Stimulated activated CD4-positive, alpha-beta T cell treated with anti-CD3 and anti-CD28 coated beads, Interleukin-12 subunit alpha, Interleukin-12 subunit beta, amount 100 ng/mL, for 48 hours (primary cell): ENCODE results near the gene ROBO1.

Source experiments
- DNase-seq, 3 donors: peaks; one replicate each; pipeline ENCODE4 v3.0.0-alpha.2; 2020; ENCODE audit warnings: low read depth in 2 of 3, low spot score in 1 of 3

The ROBO1 gene

GRCh38 chr3:78927759-78928158 is 840.0 kb downstream of the ROBO1 start:
- no peak for DNase-seq

GRCh38 chr3:78926523-78926922 is 841.3 kb downstream of the ROBO1 start:
- no peak for DNase-seq

- DNase-seq: no peak
These were observed 843.1 kb downstream of the ROBO1 start for GRCh38 chr3:78924711-78925110.

- DNase-seq: no peak
These were observed 848.6 kb downstream of the ROBO1 start for GRCh38 chr3:78919021-78919755.

GRCh38 chr3:78918361-78919020 is 849.3 kb downstream of the ROBO1 start:
- no peak for DNase-seq

GRCh38 chr3:78917536-78917935 is 850.3 kb downstream of the ROBO1 start:
- no peak for DNase-seq

GRCh38 chr3:78913711-78914110 is 854.1 kb downstream of the ROBO1 start:
- no peak for DNase-seq

- no peak for DNase-seq
These were observed 855.1 kb downstream of the ROBO1 start for GRCh38 chr3:78912687-78913086.

- no peak for DNase-seq
These were observed 855.5 kb downstream of the ROBO1 start for GRCh38 chr3:78912259-78912658.

- no peak for DNase-seq
These were observed 856.4 kb downstream of the ROBO1 start for GRCh38 chr3:78911394-78911793.

GRCh38 chr3:78908236-78908635 is 859.6 kb downstream of the ROBO1 start:
- no peak for DNase-seq

- DNase-seq: no peak
These were observed 860.4 kb downstream of the ROBO1 start for GRCh38 chr3:78907367-78907766.

GRCh38 chr3:78906930-78907329 is 860.9 kb downstream of the ROBO1 start:
- no peak for DNase-seq

GRCh38 chr3:78906245-78906644 is 861.6 kb downstream of the ROBO1 start:
- DNase-seq: no peak

GRCh38 chr3:78905700-78906099 is 862.1 kb downstream of the ROBO1 start:
- DNase-seq: no peak

GRCh38 chr3:78901544-78901943 is 866.3 kb downstream of the ROBO1 start:
- no peak for DNase-seq

- no peak for DNase-seq
These were observed 866.9 kb downstream of the ROBO1 start for GRCh38 chr3:78900880-78901279.

GRCh38 chr3:78900426-78900825 is 867.4 kb downstream of the ROBO1 start:
- no peak for DNase-seq

- DNase-seq: no peak
These were observed 872.3 kb downstream of the ROBO1 start for GRCh38 chr3:78895528-78895927.

- no peak for DNase-seq
These were observed 873.0 kb downstream of the ROBO1 start for GRCh38 chr3:78894787-78895186.

GRCh38 chr3:78893161-78893560 is 874.6 kb downstream of the ROBO1 start:
- no peak for DNase-seq

GRCh38 chr3:78889348-78889747 is 878.5 kb downstream of the ROBO1 start:
- no peak for DNase-seq

- no peak for DNase-seq
These were observed 879.2 kb downstream of the ROBO1 start for GRCh38 chr3:78888635-78889034.
